ENCODE data around the gene ACADSB.

Gene ACADSB

GRCh38 chr10:123008355-123009104 is at the start of gene ACADSB, which contains the start of gene IKZF5:
ACADSB (plus strand) TSS chr10:123009006; CDS start chr10:123009030, 24 bp downstream.
IKZF5 (minus strand) TSS chr10:123008795; CDS start chr10:122998625, 10,170 bp downstream.
- DNase-seq (ENCODE audit: low read depth in 2 of 2, low spot score in 1 of 2), result peak; percentile 89 to 93

GRCh38 chr10:122962405-122962804 is 46.4 kb upstream of the ACADSB start:
- DNase-seq (ENCODE audit: low read depth in 2 of 2, low spot score in 1 of 2), result no peak

GRCh38 chr10:122966879-122967278 is 41.9 kb upstream of the ACADSB start:
- DNase-seq (ENCODE audit: low read depth in 2 of 2, low spot score in 1 of 2), result no peak

GRCh38 chr10:122968698-122969097 is 40.1 kb upstream of the ACADSB start:
- no peak for DNase-seq (ENCODE audit: low read depth in 2 of 2, low spot score in 1 of 2)

- no peak for DNase-seq (ENCODE audit: low read depth in 2 of 2, low spot score in 1 of 2)
These were observed 34.8 kb upstream of the ACADSB start for GRCh38 chr10:122974023-122974422.

- no peak for DNase-seq (ENCODE audit: low read depth in 2 of 2, low spot score in 1 of 2)
These were observed 34.2 kb upstream of the ACADSB start for GRCh38 chr10:122974543-122975064.

GRCh38 chr10:122980209-122981065 is 28.4 kb upstream of the ACADSB start, which contains the start of gene PSTK:
PSTK (plus strand) TSS chr10:122980401; CDS start chr10:122980480, 79 bp downstream.
- peak; percentile 77 to 79 for DNase-seq (ENCODE audit: low read depth in 2 of 2, low spot score in 1 of 2)

- DNase-seq (ENCODE audit: low read depth in 2 of 2, low spot score in 1 of 2), result no peak
These were observed 27.7 kb upstream of the ACADSB start for GRCh38 chr10:122981066-122981464.

- no peak for DNase-seq (ENCODE audit: low read depth in 2 of 2, low spot score in 1 of 2)
These were observed 24.9 kb upstream of the ACADSB start for GRCh38 chr10:122983898-122984297.

- DNase-seq (ENCODE audit: low read depth in 2 of 2, low spot score in 1 of 2), result no peak
These were observed 24.1 kb upstream of the ACADSB start for GRCh38 chr10:122984708-122985107.

- DNase-seq (ENCODE audit: low read depth in 2 of 2, low spot score in 1 of 2), result no peak
These were observed 22.5 kb upstream of the ACADSB start for GRCh38 chr10:122986335-122986734.

- no peak for DNase-seq (ENCODE audit: low read depth in 2 of 2, low spot score in 1 of 2)
These were observed 20.3 kb upstream of the ACADSB start for GRCh38 chr10:122988501-122988900.

- no peak for DNase-seq (ENCODE audit: low read depth in 2 of 2, low spot score in 1 of 2)
These were observed 18.5 kb upstream of the ACADSB start for GRCh38 chr10:122990278-122990677.

- DNase-seq (ENCODE audit: low read depth in 2 of 2, low spot score in 1 of 2), result no peak
These were observed 16.7 kb upstream of the ACADSB start for GRCh38 chr10:122992031-122992585.

- no peak for DNase-seq (ENCODE audit: low read depth in 2 of 2, low spot score in 1 of 2)
These were observed 14.9 kb upstream of the ACADSB start for GRCh38 chr10:122993797-122994336.

- DNase-seq (ENCODE audit: low read depth in 2 of 2, low spot score in 1 of 2), result no peak
These were observed 12.9 kb upstream of the ACADSB start for GRCh38 chr10:122995936-122996335.

GRCh38 chr10:122997864-122998263 is 10.9 kb upstream of the ACADSB start:
- DNase-seq (ENCODE audit: low read depth in 2 of 2, low spot score in 1 of 2), result no peak

- no peak for DNase-seq (ENCODE audit: low read depth in 2 of 2, low spot score in 1 of 2)
These were observed 10.4 kb upstream of the ACADSB start for GRCh38 chr10:122998360-122998917.

- DNase-seq (ENCODE audit: low read depth in 2 of 2, low spot score in 1 of 2), result no peak
These were observed 9.9 kb upstream of the ACADSB start for GRCh38 chr10:122998934-122999333.

GRCh38 chr10:122999347-122999746 is 9.5 kb upstream of the ACADSB start:
- DNase-seq (ENCODE audit: low read depth in 2 of 2, low spot score in 1 of 2), result no peak

GRCh38 chr10:123000155-123000554 is 8.7 kb upstream of the ACADSB start:
- DNase-seq (ENCODE audit: low read depth in 2 of 2, low spot score in 1 of 2), result no peak

All from stimulated activated CD8-positive, alpha-beta memory T cell treated with anti-CD3 and anti-CD28 coated beads, Interleukin-4, amount 100 ng/mL, for 4 hours (primary cell).